Measurements from ENCODE around the gene MRPS18B. TPM values are rescaled to one million over a fixed set of nuclear protein-coding genes. Genes with fewer than 3 reads are reported as not detected.

Gene MRPS18B
- total RNA-seq, 1 experiment from 2014 or later = 112 TPM

- H3K4me2 ChIP-seq (ENCODE audit: low read length) = no peak overlapping the region
- H3K27me3 ChIP-seq (ENCODE audit: insufficient read depth, low read length) = no peaks in the 10 kb centered on the region
- no peaks in the 10 kb centered on the region for H3K9me2 ChIP-seq (ENCODE audit: insufficient read depth)
- DNase-seq (ENCODE audit: low read depth, low spot score) (no peak), ATAC-seq (peak; percentile 65; the same call in 1 of the 2 replicates)
- ChIA-PET CTCF (no interaction called here), RAD21 (ENCODE audit: low non-redundant PET in 1 of 2, low total read pairs in 2 of 2, uncharacterized antibody in 2 of 2, unreplicated experiment in 2 of 2) (no interaction called here), POLR2A (no interaction called here)
- H3K36me3 ChIP-seq (ENCODE audit: control insufficient read depth in 1 of 2, insufficient read depth in 2 of 2, low read length in 2 of 2) = peaks cover 13 to 16% of the 10 kb centered on the region in 2 experiments; a peak in 3 of 4 replicates
- H3K4me1 ChIP-seq (ENCODE audit: control insufficient read depth in 1 of 2, insufficient read depth in 2 of 2, low read length in 2 of 2) = no peaks in the 10 kb centered on the region
- intact Hi-C loops (cut with micrococcal nuclease) = no loop called here
- H2AFZ ChIP-seq (ENCODE audit: low read depth, low read length, poor library complexity, severe bottlenecking) = no peak overlapping the region
- no peaks in the 10 kb centered on the region for H4K20me1 ChIP-seq (ENCODE audit: insufficient read depth)
- no peak for TF ChIP-seq SRF (IDR thresholded peaks at IDR 0.05; ENCODE audit: low read depth)
- no peak for TF ChIP-seq MAX (IDR thresholded peaks at IDR 0.05)
- TF ChIP-seq CBX3 (IDR thresholded peaks at IDR 0.05; ENCODE audit: low read depth) = no peak
- TF ChIP-seq ZNF274 (IDR thresholded peaks at IDR 0.05; ENCODE audit: low read depth, low read length) = no peak
- no peak for TF ChIP-seq ATF3 (IDR thresholded peaks at IDR 0.05)
- no peak for TF ChIP-seq POLR2A (IDR thresholded peaks at IDR 0.05; ENCODE audit: borderline replicate concordance, extremely low read depth, insufficient read depth, insufficient read length)
- no peak for TF ChIP-seq FOSL1 (IDR thresholded peaks at IDR 0.05; ENCODE audit: low read depth)
- no peak for TF ChIP-seq EZH2phosphoT487 (IDR thresholded peaks at IDR 0.05; ENCODE audit: borderline replicate concordance)
- no peak for TF ChIP-seq CEBPB (IDR thresholded peaks at IDR 0.05; ENCODE audit: low read depth)
- no peak for TF ChIP-seq TCF7L2 (IDR thresholded peaks at IDR 0.05; ENCODE audit: borderline replicate concordance, extremely low read depth, insufficient read depth, insufficient read length)
- TF ChIP-seq, protein P1, sequence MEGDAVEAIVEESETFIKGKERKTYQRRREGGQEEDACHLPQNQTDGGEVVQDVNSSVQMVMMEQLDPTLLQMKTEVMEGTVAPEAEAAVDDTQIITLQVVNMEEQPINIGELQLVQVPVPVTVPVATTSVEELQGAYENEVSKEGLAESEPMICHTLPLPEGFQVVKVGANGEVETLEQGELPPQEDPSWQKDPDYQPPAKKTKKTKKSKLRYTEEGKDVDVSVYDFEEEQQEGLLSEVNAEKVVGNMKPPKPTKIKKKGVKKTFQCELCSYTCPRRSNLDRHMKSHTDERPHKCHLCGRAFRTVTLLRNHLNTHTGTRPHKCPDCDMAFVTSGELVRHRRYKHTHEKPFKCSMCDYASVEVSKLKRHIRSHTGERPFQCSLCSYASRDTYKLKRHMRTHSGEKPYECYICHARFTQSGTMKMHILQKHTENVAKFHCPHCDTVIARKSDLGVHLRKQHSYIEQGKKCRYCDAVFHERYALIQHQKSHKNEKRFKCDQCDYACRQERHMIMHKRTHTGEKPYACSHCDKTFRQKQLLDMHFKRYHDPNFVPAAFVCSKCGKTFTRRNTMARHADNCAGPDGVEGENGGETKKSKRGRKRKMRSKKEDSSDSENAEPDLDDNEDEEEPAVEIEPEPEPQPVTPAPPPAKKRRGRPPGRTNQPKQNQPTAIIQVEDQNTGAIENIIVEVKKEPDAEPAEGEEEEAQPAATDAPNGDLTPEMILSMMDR (IDR thresholded peaks at IDR 0.05 in 2 of 3, conservative IDR thresholded peaks at IDR 0.05 in 1 of 3; ENCODE audit: borderline replicate concordance in 1 of 3, insufficient read depth in 1 of 3, low read depth in 2 of 3, low read length in 2 of 3) = no peak
- TF ChIP-seq SIN3A (IDR thresholded peaks at IDR 0.05; ENCODE audit: low read depth) = no peak
- TF ChIP-seq JUND (IDR thresholded peaks at IDR 0.05) = no peak
- TF ChIP-seq YY1 (IDR thresholded peaks at IDR 0.05; ENCODE audit: extremely low read depth, insufficient replicate concordance, low read depth, low read length) = no peak
- TF ChIP-seq ELF1 (IDR thresholded peaks at IDR 0.05; ENCODE audit: borderline replicate concordance, low read depth) = no peak
- no peak for TF ChIP-seq EZH2 (IDR thresholded peaks at IDR 0.05)
- TF ChIP-seq SP1 (IDR thresholded peaks at IDR 0.05; ENCODE audit: low read depth) = no peak
- TF ChIP-seq RAD21 (IDR thresholded peaks at IDR 0.05; ENCODE audit: low read depth) = no peak
- TF ChIP-seq EGR1 (IDR thresholded peaks at IDR 0.05; ENCODE audit: low read depth) = no peak
- H3K79me2 ChIP-seq (ENCODE audit: insufficient read depth, low read length) = no peaks in the 10 kb centered on the region
- H3K4me3 ChIP-seq (replicated peaks in 1 of 2; ENCODE audit: low read depth in 1 of 2, low read length in 2 of 2) = no peak overlapping the region
- H3K9me3 ChIP-seq (ENCODE audit: control insufficient read depth in 1 of 2, insufficient read depth in 1 of 2, low read depth in 1 of 2, low read length in 2 of 2) = no peaks in the 10 kb centered on the region
- no peak overlapping the region for H3K27ac ChIP-seq (ENCODE audit: low read depth, low read length)
- no peak overlapping the region for H3K9ac ChIP-seq (ENCODE audit: low read length)
- BruUV-seq (replicated peaks) = no TSS peak
Measured at GRCh38 chr6:30640481-30640880, 22.8 kb downstream of the MRPS18B start.
